Nephron progenitor cell (in vitro differentiated cells): ENCODE measurements around the gene GPR107.

Experiments
- DNase-seq: peaks from one replicate; pipeline ENCODE4 v3.0.0; 2021
- H3K27ac Mint-ChIP-seq: 2 replicates; pipeline ENCODE4 v1.8.0; 2021; ENCODE audit warnings: mild to moderate bottlenecking, moderate library complexity, mixed read lengths
- H3K27me3 Mint-ChIP-seq: 2 replicates; pipeline ENCODE4 v1.8.0; 2021; ENCODE audit warnings: mild to moderate bottlenecking, low read depth, mixed read lengths; ENCODE audit not compliant: poor library complexity
- H3K36me3 Mint-ChIP-seq: 2 replicates; pipeline ENCODE4 v1.8.0; 2021; ENCODE audit warnings: low read depth, mixed read lengths
- H3K4me1 Mint-ChIP-seq: 2 replicates; pipeline ENCODE4 v1.8.0; 2021; ENCODE audit warnings: mixed read lengths
- H3K4me3 Mint-ChIP-seq: 2 replicates; pipeline ENCODE4 v1.8.0; 2021; ENCODE audit warnings: mild to moderate bottlenecking, moderate library complexity, mixed read lengths
- H3K9me3 Mint-ChIP-seq: 2 replicates; pipeline ENCODE4 v1.8.0; 2021; ENCODE audit warnings: mild to moderate bottlenecking, moderate library complexity, mixed read lengths
- CTCF ChIP-seq: fragments of 200-600 bp; sonication (generic); IDR thresholded peaks from 2 replicates; pipeline ENCODE4 v1.5.0; 2021; ENCODE audit warnings: antibody characterized with exemption

The GPR107 gene

DNA sequence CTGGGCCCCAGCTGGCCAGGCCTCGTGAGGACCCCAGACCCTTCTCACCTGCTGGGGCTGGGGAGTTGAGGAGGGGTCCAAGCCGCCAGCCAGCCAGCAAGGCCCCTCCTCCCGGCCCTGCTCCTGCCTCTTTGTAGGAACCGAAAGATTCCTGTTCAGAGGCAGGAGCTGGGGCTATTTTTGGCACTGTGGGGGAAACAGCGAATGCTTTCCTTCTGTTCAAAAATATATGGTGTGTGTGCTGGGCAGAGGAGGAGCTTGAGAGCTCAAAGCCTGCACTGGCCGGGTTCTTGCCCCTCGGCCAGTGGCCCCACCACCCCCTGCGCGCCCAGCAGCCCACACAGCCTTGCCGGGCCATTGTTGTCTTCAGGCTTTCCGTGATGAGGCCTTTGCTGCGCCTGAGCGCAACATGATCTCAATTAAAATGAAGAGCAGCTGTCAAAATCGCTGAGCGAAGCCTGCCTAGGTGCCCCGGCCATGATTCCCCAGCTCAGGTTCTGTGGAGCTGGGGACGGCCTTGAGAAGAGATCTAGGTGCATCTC lies 131.9 kb downstream of the GPR107 start:
- Mint-ChIP-seq H3K27me3 (peaks cover 9% of the 10 kb centered on the region), H3K9me3 (no peaks in the 10 kb centered on the region), H3K36me3 (no peaks in the 10 kb centered on the region), H3K4me3 (peak overlapping the region; percentile 45), H3K4me1 (peaks cover 60% of the 10 kb centered on the region), H3K27ac (peak overlapping the region; percentile 89)
- DNase-seq, result no peak
- TF ChIP-seq CTCF, result no peak

DNA sequence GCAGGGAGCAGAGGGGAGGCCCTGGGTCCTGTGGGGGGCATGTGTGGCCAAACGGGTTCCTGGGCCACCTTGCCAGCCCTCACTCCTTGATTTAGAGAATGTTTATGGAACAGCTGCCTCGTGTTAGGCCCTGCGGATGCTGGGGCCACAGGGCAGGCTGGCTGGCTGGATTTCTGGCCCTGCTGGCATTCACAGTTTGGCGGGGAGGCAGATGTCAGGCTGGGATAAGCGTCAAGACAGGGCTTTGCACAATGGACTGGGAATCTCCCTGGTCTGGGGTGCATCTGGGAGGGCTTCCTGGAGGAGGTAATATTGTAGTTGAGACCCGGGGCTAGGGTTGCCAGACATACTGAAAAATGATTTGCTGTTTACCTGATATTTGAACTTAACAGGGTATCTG lies 132.3 kb downstream of the GPR107 start:
- TF ChIP-seq CTCF, result no peak
- H3K9me3 Mint-ChIP-seq, result no peaks in the 10 kb centered on the region
- H3K4me3 Mint-ChIP-seq, result peak overlapping the region; percentile 45
- peaks cover 9% of the 10 kb centered on the region for H3K27me3 Mint-ChIP-seq
- peaks cover 64% of the 10 kb centered on the region for H3K4me1 Mint-ChIP-seq
- no peaks in the 10 kb centered on the region for H3K36me3 Mint-ChIP-seq
- no peak for DNase-seq
- H3K27ac Mint-ChIP-seq, result peak overlapping the region; percentile 89

DNA sequence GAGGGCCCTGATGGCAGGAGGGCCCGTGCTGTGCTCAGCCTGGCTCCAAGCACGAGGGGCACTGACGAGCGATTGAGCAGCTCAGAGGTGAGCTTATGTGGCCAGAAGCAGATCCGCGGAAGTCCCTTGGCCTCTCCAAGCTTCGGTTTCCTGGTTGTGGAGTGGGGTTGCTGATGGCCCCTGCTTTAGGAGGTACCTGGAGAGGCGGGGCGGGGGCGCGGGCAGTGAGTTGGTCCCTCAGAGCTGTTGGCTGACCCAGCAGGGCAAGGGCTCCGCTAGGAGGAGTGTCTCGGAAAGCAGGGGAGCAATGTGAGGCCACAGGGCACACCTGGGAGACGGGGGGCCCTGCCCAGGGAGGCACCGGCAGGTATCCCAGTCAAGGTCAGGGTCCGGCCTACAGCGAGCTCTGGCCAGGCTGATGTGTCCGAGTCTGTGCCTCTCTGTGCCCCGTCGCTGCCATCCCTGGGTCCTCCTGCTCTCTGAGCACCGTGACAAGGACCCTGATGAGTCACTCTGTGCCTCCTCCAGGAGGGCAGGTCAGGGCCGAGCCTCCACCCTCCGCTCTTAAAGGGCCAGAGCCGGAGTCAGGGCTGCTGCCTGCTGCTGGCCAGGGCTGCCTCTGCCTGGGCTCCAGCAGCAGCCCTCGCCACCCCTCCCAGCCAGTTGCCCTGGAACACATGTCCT lies 133.3 kb downstream of the GPR107 start:
- DNase-seq, result no peak
- peaks cover 71% of the 10 kb centered on the region for H3K4me1 Mint-ChIP-seq
- H3K27ac Mint-ChIP-seq, result no peak overlapping the region
- TF ChIP-seq CTCF, result no peak
- no peaks in the 10 kb centered on the region for H3K36me3 Mint-ChIP-seq
- peaks cover 9% of the 10 kb centered on the region for H3K27me3 Mint-ChIP-seq
- H3K4me3 Mint-ChIP-seq, result peak overlapping the region; percentile 36
- H3K9me3 Mint-ChIP-seq, result no peaks in the 10 kb centered on the region

- DNase-seq, result no peak
- peak overlapping the region; percentile 63 for H3K4me3 Mint-ChIP-seq
- H3K27me3 Mint-ChIP-seq, result peaks cover 9% of the 10 kb centered on the region
- TF ChIP-seq CTCF, result no peak
- H3K9me3 Mint-ChIP-seq, result no peaks in the 10 kb centered on the region
- peaks cover 76% of the 10 kb centered on the region for H3K4me1 Mint-ChIP-seq
- H3K27ac Mint-ChIP-seq, result no peak overlapping the region
- H3K36me3 Mint-ChIP-seq, result no peaks in the 10 kb centered on the region
Measured at GRCh38 chr9:130187523-130187846, 133.8 kb downstream of the GPR107 start.

DNA sequence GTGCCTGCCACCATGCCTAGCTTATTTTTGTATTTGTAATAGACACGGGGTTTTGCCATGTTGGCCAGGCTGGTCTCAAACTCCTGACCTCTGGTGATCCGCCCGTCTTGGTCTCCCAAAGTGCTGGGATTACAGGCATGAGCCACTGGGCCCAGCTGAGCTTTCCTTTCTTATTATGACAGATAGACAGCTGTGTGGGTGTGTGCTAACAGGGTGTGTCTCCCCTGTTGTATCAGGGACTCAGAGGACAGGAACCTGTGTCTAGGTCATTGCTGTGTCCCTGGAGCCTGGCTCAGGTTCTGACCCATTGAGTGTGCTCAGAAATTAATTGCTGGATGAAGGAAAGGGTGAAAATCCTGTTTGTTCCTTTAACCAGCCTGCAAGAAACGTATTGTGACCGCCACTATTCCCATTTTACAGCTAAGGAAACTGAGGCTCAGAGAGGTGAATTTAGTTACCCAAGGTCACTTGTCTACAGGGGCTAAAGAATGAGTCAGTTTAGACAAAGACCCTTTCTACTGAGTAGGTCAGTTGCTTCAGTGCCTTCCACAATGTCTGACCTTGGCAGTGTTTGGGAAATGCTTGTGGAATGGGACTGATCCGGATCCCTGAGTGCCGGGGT lies 135.3 kb downstream of the GPR107 start:
- H3K4me1 Mint-ChIP-seq, result peaks cover 80% of the 10 kb centered on the region
- no peak for DNase-seq

More for the DNA sequence above, 135.3 kb downstream of the GPR107 start:
- Mint-ChIP-seq H3K27me3 (peaks cover 9% of the 10 kb centered on the region), H3K27ac (no peak overlapping the region), H3K4me3 (no peak overlapping the region), H3K36me3 (no peaks in the 10 kb centered on the region), H3K9me3 (no peaks in the 10 kb centered on the region)
- TF ChIP-seq CTCF, result no peak
